ENCODE data around the gene MATN4.

Gene MATN4

GRCh38 chr20:45313943-45314342 lies 5.8 kb upstream of the MATN4 start:
- DNase-seq (ENCODE audit: low spot score): no peak

GRCh38 chr20:45313065-45313695 lies 5.1 kb upstream of the MATN4 start:
- DNase-seq (ENCODE audit: low spot score): no peak

GRCh38 chr20:45312241-45312640 lies 4.1 kb upstream of the MATN4 start:
- no peak for DNase-seq (ENCODE audit: low spot score)

GRCh38 chr20:45311589-45312211 lies 3.6 kb upstream of the MATN4 start:
- peak; percentile 40 for DNase-seq (ENCODE audit: low spot score)

- no peak for DNase-seq (ENCODE audit: low spot score)
Observed at GRCh38 chr20:45309075-45309474, 976 bp upstream of the MATN4 start.

- no peak for DNase-seq (ENCODE audit: low spot score)
Observed at GRCh38 chr20:45307076-45307640, 941 bp downstream of the MATN4 start.

GRCh38 chr20:45306431-45306982 lies 1.6 kb downstream of the MATN4 start, which contains the start of gene RBPJL:
Gene RBPJL (plus strand): TSS chr20:45306840. CDS start chr20:45306923, 83 bp downstream.
- DNase-seq (ENCODE audit: low spot score): no peak

GRCh38 chr20:45305262-45305661 lies 2.8 kb downstream of the MATN4 start:
- DNase-seq (ENCODE audit: low spot score): no peak

GRCh38 chr20:45304464-45304999 lies 3.6 kb downstream of the MATN4 start:
- no peak for DNase-seq (ENCODE audit: low spot score)

GRCh38 chr20:45303586-45304463 lies 4.3 kb downstream of the MATN4 start:
- no peak for DNase-seq (ENCODE audit: low spot score)

- no peak for DNase-seq (ENCODE audit: low spot score)
Observed at GRCh38 chr20:45301824-45302271, 6.3 kb downstream of the MATN4 start.

GRCh38 chr20:45300961-45301360 lies 7.1 kb downstream of the MATN4 start:
- DNase-seq (ENCODE audit: low spot score): no peak

GRCh38 chr20:45299786-45300185 lies 8.3 kb downstream of the MATN4 start:
- DNase-seq (ENCODE audit: low spot score): no peak

GRCh38 chr20:45297786-45298497 lies 10.2 kb downstream of the MATN4 start:
- DNase-seq (ENCODE audit: low spot score): no peak

- no peak for DNase-seq (ENCODE audit: low spot score)
Observed at GRCh38 chr20:45294659-45295058, 13.4 kb downstream of the MATN4 start.

GRCh38 chr20:45294003-45294368 lies 14.1 kb downstream of the MATN4 start:
- DNase-seq (ENCODE audit: low spot score): no peak

GRCh38 chr20:45293041-45294002 lies 14.8 kb downstream of the MATN4 start:
- DNase-seq (ENCODE audit: low spot score): peak; percentile 71

- DNase-seq (ENCODE audit: low spot score): no peak
Observed at GRCh38 chr20:45292343-45292742, 15.8 kb downstream of the MATN4 start.

GRCh38 chr20:45291526-45291925 lies 16.6 kb downstream of the MATN4 start:
- DNase-seq (ENCODE audit: low spot score): no peak
